HPDE6-E6E7 (cell line): Measurements from ENCODE around the gene TNFRSF19.

Experiments used
- DNase-seq: peaks from one replicate; pipeline ENCODE4 v3.0.0; 2011; ENCODE audit warnings: missing footprints; ENCODE audit errors: extremely low spot score

Gene TNFRSF19

GRCh38 chr13:23628250-23628649 lies 58.0 kb downstream of the TNFRSF19 start:
- no peak for DNase-seq

GRCh38 chr13:23628765-23629565 lies 58.8 kb downstream of the TNFRSF19 start:
- DNase-seq: no peak

GRCh38 chr13:23629566-23630272 lies 59.5 kb downstream of the TNFRSF19 start:
- DNase-seq: no peak

GRCh38 chr13:23630349-23631093 lies 60.3 kb downstream of the TNFRSF19 start:
- no peak for DNase-seq

- no peak for DNase-seq
Measured at GRCh38 chr13:23631311-23632047, 61.3 kb downstream of the TNFRSF19 start.

GRCh38 chr13:23632048-23632582 lies 61.9 kb downstream of the TNFRSF19 start:
- DNase-seq: no peak

- no peak for DNase-seq
Measured at GRCh38 chr13:23632741-23633140, 62.5 kb downstream of the TNFRSF19 start.

GRCh38 chr13:23634897-23635296 lies 64.7 kb downstream of the TNFRSF19 start:
- no peak for DNase-seq

GRCh38 chr13:23636360-23636759 lies 66.1 kb downstream of the TNFRSF19 start:
- DNase-seq: no peak

GRCh38 chr13:23637829-23638228 lies 67.6 kb downstream of the TNFRSF19 start:
- DNase-seq: no peak

- DNase-seq: no peak
Measured at GRCh38 chr13:23639674-23640073, 69.5 kb downstream of the TNFRSF19 start.

GRCh38 chr13:23642110-23642509 lies 71.9 kb downstream of the TNFRSF19 start:
- no peak for DNase-seq

GRCh38 chr13:23643338-23644125 lies 73.3 kb downstream of the TNFRSF19 start:
- no peak for DNase-seq

GRCh38 chr13:23644126-23644419 lies 73.9 kb downstream of the TNFRSF19 start:
- no peak for DNase-seq

- DNase-seq: no peak
Measured at GRCh38 chr13:23644527-23645138, 74.4 kb downstream of the TNFRSF19 start.

- DNase-seq: no peak
Measured at GRCh38 chr13:23645851-23646250, 75.6 kb downstream of the TNFRSF19 start.

GRCh38 chr13:23651439-23651838 lies 81.2 kb downstream of the TNFRSF19 start:
- DNase-seq: no peak

- DNase-seq: no peak
Measured at GRCh38 chr13:23651887-23652286, 81.7 kb downstream of the TNFRSF19 start.

GRCh38 chr13:23652909-23653726 lies 82.9 kb downstream of the TNFRSF19 start:
- DNase-seq: no peak
